ENCODE measurements around the gene PDCD1.
A peak's percentile ranks its signal among the peaks of the same experiment; 100 is the strongest.
"Not testable (repeated sequence)": the region's sequence is repeated elsewhere in the genome, so short reads cannot be mapped to it uniquely, and the experiment has no call there.

PDCD1 gene

GRCh38 chr2:241858206-241859016 lies at the start of gene PDCD1:
Gene PDCD1 (minus strand): TSS chr2:241858894. CDS start chr2:241858838, 56 bp downstream.
- DNase-seq: peak; percentile 74

- not testable (repeated sequence) for DNase-seq
Observed at GRCh38 chr2:241907831-241908230, 49.1 kb upstream of the PDCD1 start.

GRCh38 chr2:241906826-241907570 lies 48.3 kb upstream of the PDCD1 start:
- DNase-seq: no peak

GRCh38 chr2:241906378-241906770 lies 47.7 kb upstream of the PDCD1 start:
- not testable (repeated sequence) for DNase-seq

GRCh38 chr2:241905716-241906377 lies 47.2 kb upstream of the PDCD1 start:
- no peak for DNase-seq

GRCh38 chr2:241904791-241905710 lies 46.4 kb upstream of the PDCD1 start:
- DNase-seq: no peak

- no peak for DNase-seq
Observed at GRCh38 chr2:241904011-241904718, 45.5 kb upstream of the PDCD1 start.

GRCh38 chr2:241903121-241904010 lies 44.7 kb upstream of the PDCD1 start:
- DNase-seq: no peak

GRCh38 chr2:241902357-241902991 lies 43.8 kb upstream of the PDCD1 start:
- DNase-seq: no peak

- DNase-seq: no peak
Observed at GRCh38 chr2:241901500-241902351, 43.0 kb upstream of the PDCD1 start.

GRCh38 chr2:241901018-241901380 lies 42.3 kb upstream of the PDCD1 start:
- no peak for DNase-seq

GRCh38 chr2:241900251-241901017 lies 41.7 kb upstream of the PDCD1 start:
- no peak for DNase-seq

GRCh38 chr2:241898463-241899270 lies 40.0 kb upstream of the PDCD1 start:
- no peak for DNase-seq

- DNase-seq: no peak
Observed at GRCh38 chr2:241897231-241897916, 38.7 kb upstream of the PDCD1 start.

GRCh38 chr2:241896746-241897201 lies 38.1 kb upstream of the PDCD1 start:
- DNase-seq: no peak

- peak; percentile 43 for DNase-seq
Observed at GRCh38 chr2:241895712-241896641, 37.3 kb upstream of the PDCD1 start.

All from CD4-positive, alpha-beta T cell treated with Interleukin-21 for 1 hour (primary cell).